CD8-positive, alpha-beta memory T cell (primary cell): ENCODE measurements around the gene ANXA6. TPM values are rescaled to one million over a fixed set of nuclear protein-coding genes. Genes with fewer than 3 reads are reported as not detected.

Experiments
- CTCF ChIA-PET: fragments of 350-600 bp; sonication (Branson Sonifier 250); formaldehyde crosslinking; loops from one replicate; lab custom pipeline; 2021; ENCODE audit warnings: antibody characterized with exemption; lab: Charles Lee
- POLR2A ChIA-PET: fragments of 350-600 bp; sonication (Branson Sonifier 250); formaldehyde crosslinking; loops from one replicate; lab custom pipeline; 2021; ENCODE audit warnings: antibody characterized with exemption; lab: Charles Lee
- DNase-seq, 5 donors: peaks; one replicate each; pipeline versions ENCODE4 v3.0.0 to v3.0.0-alpha.2; 2020 to 2022; ENCODE audit warnings: mixed read lengths in 1 of 5
- H3K27ac ChIP-seq: one replicate; pipeline ENCODE4 v1.7.0; 2013; ENCODE audit warnings: low read depth, mild to moderate bottlenecking, low read length, moderate library complexity
- H3K27me3 ChIP-seq: 2 replicates; pipeline ENCODE4 v1.7.0; 2013; ENCODE audit warnings: low read length, mild to moderate bottlenecking; ENCODE audit not compliant: insufficient read depth, poor library complexity, severe bottlenecking
- H3K36me3 ChIP-seq: 2 replicates; pipeline ENCODE4 v1.7.0; 2013; ENCODE audit warnings: mild to moderate bottlenecking, low read length, moderate library complexity; ENCODE audit not compliant: insufficient read depth
- H3K4me1 ChIP-seq: 2 replicates; pipeline ENCODE4 v1.7.0; 2013; ENCODE audit warnings: mild to moderate bottlenecking, low read length, moderate library complexity; ENCODE audit not compliant: insufficient read depth
- H3K4me3 ChIP-seq: 2 replicates; pipeline ENCODE4 v1.7.0; 2013; ENCODE audit warnings: mild to moderate bottlenecking, low read length
- H3K9me3 ChIP-seq: 2 replicates; pipeline ENCODE4 v1.7.0; 2013; ENCODE audit warnings: mild to moderate bottlenecking, low read length
- H3K27ac Mint-ChIP-seq, 8 donors: one replicate each; pipeline ENCODE4 v1.8.0; 2020 to 2021; ENCODE audit warnings: mixed read lengths in 8 of 8, mild to moderate bottlenecking in 6 of 8, inconsistent platforms in 3 of 8, moderate library complexity in 3 of 8
- H3K27me3 Mint-ChIP-seq, 2 donors: one replicate each; pipeline ENCODE4 v1.8.0; 2020 to 2021; ENCODE audit warnings: mixed read lengths in 2 of 2, mild to moderate bottlenecking in 1 of 2, moderate library complexity in 1 of 2
- H3K36me3 Mint-ChIP-seq, 3 donors: one replicate each; pipeline ENCODE4 v1.8.0; 2020 to 2021; ENCODE audit warnings: mixed read lengths in 3 of 3, inconsistent platforms in 1 of 3, mild to moderate bottlenecking in 1 of 3
- H3K4me1 Mint-ChIP-seq, 3 donors: one replicate each; pipeline ENCODE4 v1.8.0; 2020 to 2021; ENCODE audit warnings: mixed read lengths in 3 of 3, inconsistent platforms in 1 of 3, mild to moderate bottlenecking in 1 of 3
- H3K4me3 Mint-ChIP-seq, 7 donors: one replicate each; pipeline ENCODE4 v1.8.0; 2020 to 2021; ENCODE audit warnings: mixed read lengths in 7 of 7, mild to moderate bottlenecking in 6 of 7, moderate library complexity in 4 of 7, inconsistent platforms in 2 of 7
- H3K9me3 Mint-ChIP-seq, 5 donors: one replicate each; pipeline ENCODE4 v1.8.0; 2020 to 2022; ENCODE audit warnings: mixed read lengths in 5 of 5, mild to moderate bottlenecking in 3 of 5, moderate library complexity in 2 of 5, inconsistent platforms in 1 of 5
- polyA plus RNA-seq: library from polyadenylated mRNA; unstranded; fragments of 300-500 nt; fragmentation: Illumina TruSeq; gene quantifications from one replicate; pipeline ENCODE4 v1.2.3, GENCODE V29; 2021
- total RNA-seq, 2 experiments: library from RNA; stranded (reverse); gene quantifications; one replicate each; pipeline ENCODE4 v1.2.3, GENCODE V29; 2021

The ANXA6 gene
- total and polyA plus RNA-seq, 3 experiments from 2014 or later, result 351 to 459 (median 452) TPM

GRCh38 chr5:151080613-151081430 lies 76.8 kb downstream of the ANXA6 start, which contains the start of gene TNIP1:
Gene TNIP1 (minus strand): TSS chr5:151081034. CDS start chr5:151065095, 15,939 bp downstream.
- Histone ChIP-seq H3K27ac (peak within 1 kb of the TSS; percentile 97), H3K4me3 (peak within 1 kb of the TSS; percentile 93), H3K27me3 (no peaks in the 10 kb centered on the region), H3K4me1 (peaks cover 84% of the 10 kb centered on the region), H3K9me3 (no peaks in the 10 kb centered on the region), H3K36me3 (peaks cover 8% of the 10 kb centered on the region)
- Mint-ChIP-seq H3K27me3 (no peaks in the 10 kb centered on the region), H3K36me3 (peaks cover 6 to 42% (median 16%) of the 10 kb centered on the region in 3 donors), H3K4me1 (peaks cover 75 to 91% (median 86%) of the 10 kb centered on the region in 3 donors), H3K9me3 (no peaks in the 10 kb centered on the region), H3K4me3 (peak within 1 kb of the TSS; percentile 83 to 96 (median 90)), H3K27ac (peak within 1 kb of the TSS; percentile 82 to 99 (median 96))
- ChIA-PET POLR2A (interaction anchor here (1.0 to 2.1 kb wide), 7 partner anchors 9 to 143 kb away, joined by 3 to 8 read pairs (median 4); partner anchors contain the start of gene CCDC69), CTCF (interaction anchor here (1.0 to 5.0 kb wide), 6 partner anchors 9 to 45 kb away, joined by 3 to 40 read pairs (median 6); no protein-coding TSS in a partner anchor)
- DNase-seq, result peak; percentile 90 to 95 (median 93)

- peaks cover 6 to 49% (median 21%) of the 10 kb centered on the region in 3 donors for H3K36me3 Mint-ChIP-seq
- H3K9me3 ChIP-seq, result no peaks in the 10 kb centered on the region
- H3K4me3 ChIP-seq, result peak overlapping the region; percentile 93
- peak overlapping the region; percentile 82 to 99 (median 95) for H3K27ac Mint-ChIP-seq
- H3K27me3 Mint-ChIP-seq, result no peaks in the 10 kb centered on the region
- H3K27me3 ChIP-seq, result no peaks in the 10 kb centered on the region
- peak overlapping the region; percentile 81 to 95 (median 87) for H3K4me3 Mint-ChIP-seq
- ChIA-PET POLR2A (interaction anchor here (1.1 to 2.1 kb wide), 4 partner anchors 10 to 144 kb away, joined by 3 to 8 read pairs (median 4); partner anchors contain the start of gene CCDC69), CTCF (interaction anchor here (1.4 to 5.0 kb wide), 4 partner anchors 9 to 46 kb away, joined by 3 to 40 read pairs (median 8); no protein-coding TSS in a partner anchor)
- peaks cover 83% of the 10 kb centered on the region for H3K4me1 ChIP-seq
- H3K36me3 ChIP-seq, result peaks cover 8% of the 10 kb centered on the region
- peak overlapping the region; percentile 97 for H3K27ac ChIP-seq
- DNase-seq, result peak in 1 of 5 donors; percentile 8
- H3K9me3 Mint-ChIP-seq, result no peaks in the 10 kb centered on the region
- H3K4me1 Mint-ChIP-seq, result peaks cover 75 to 90% (median 86%) of the 10 kb centered on the region in 3 donors
Observed at GRCh38 chr5:151079838-151080612, 77.6 kb downstream of the ANXA6 start.

GRCh38 chr5:151078490-151079262 lies 78.9 kb downstream of the ANXA6 start:
- Mint-ChIP-seq H3K9me3 (no peaks in the 10 kb centered on the region), H3K4me1 (peaks cover 75 to 86% (median 79%) of the 10 kb centered on the region in 3 donors), H3K27ac (peak overlapping the region; percentile 82 to 99 (median 95)), H3K36me3 (peaks cover 6 to 54% (median 21%) of the 10 kb centered on the region in 3 donors), H3K4me3 (peak overlapping the region; percentile 81 to 95 (median 87)), H3K27me3 (no peaks in the 10 kb centered on the region)
- CTCF ChIA-PET, result interaction anchor here (0.7 to 5.0 kb wide), 7 partner anchors 10 to 86 kb away, joined by 3 to 40 read pairs (median 3); no protein-coding TSS in a partner anchor
- POLR2A ChIA-PET, result interaction anchor here (0.5 kb wide), 2 partner anchors 15 to 17 kb away, joined by 3 to 4 read pairs; no protein-coding TSS in a partner anchor
- DNase-seq, result peak in 4 of 5 donors; percentile 51 to 84 (median 61)
- H3K27ac ChIP-seq, result peak overlapping the region; percentile 62
- H3K36me3 ChIP-seq, result peaks cover 8% of the 10 kb centered on the region
- H3K9me3 ChIP-seq, result no peaks in the 10 kb centered on the region
- H3K4me3 ChIP-seq, result peak overlapping the region; percentile 51
- H3K4me1 ChIP-seq, result peaks cover 75% of the 10 kb centered on the region
- H3K27me3 ChIP-seq, result no peaks in the 10 kb centered on the region

GRCh38 chr5:151077967-151078366 lies 79.6 kb downstream of the ANXA6 start:
- Histone ChIP-seq H3K27ac (peak overlapping the region; percentile 13), H3K27me3 (no peaks in the 10 kb centered on the region), H3K9me3 (no peaks in the 10 kb centered on the region), H3K4me3 (peak overlapping the region; percentile 20), H3K36me3 (peaks cover 8% of the 10 kb centered on the region), H3K4me1 (peaks cover 68% of the 10 kb centered on the region)
- Mint-ChIP-seq H3K27ac (peak overlapping the region; percentile 82 to 99 (median 95)), H3K36me3 (peaks cover 6 to 59% (median 21%) of the 10 kb centered on the region in 3 donors), H3K27me3 (no peaks in the 10 kb centered on the region), H3K4me1 (peaks cover 72 to 86% (median 77%) of the 10 kb centered on the region in 3 donors), H3K9me3 (no peaks in the 10 kb centered on the region), H3K4me3 (peak overlapping the region; percentile 81 to 95 (median 87))
- ChIA-PET POLR2A (no interaction called here), CTCF (interaction anchor here (0.8 to 5.0 kb wide), 5 partner anchors 10 to 87 kb away, joined by 3 to 40 read pairs (median 3); no protein-coding TSS in a partner anchor)
- peak in 1 of 5 donors; percentile 30 for DNase-seq

GRCh38 chr5:151077419-151077818 lies 80.2 kb downstream of the ANXA6 start:
- Mint-ChIP-seq H3K4me3 (peak overlapping the region; percentile 23 to 95 (median 87)), H3K4me1 (peaks cover 71 to 85% (median 77%) of the 10 kb centered on the region in 3 donors), H3K27ac (peak overlapping the region; percentile 76 to 99 (median 91)), H3K9me3 (no peaks in the 10 kb centered on the region), H3K36me3 (peaks cover 6 to 63% (median 21%) of the 10 kb centered on the region in 3 donors), H3K27me3 (no peaks in the 10 kb centered on the region)
- Histone ChIP-seq H3K27ac (no peak overlapping the region), H3K36me3 (peaks cover 8% of the 10 kb centered on the region), H3K9me3 (no peaks in the 10 kb centered on the region), H3K27me3 (no peaks in the 10 kb centered on the region), H3K4me1 (peaks cover 62% of the 10 kb centered on the region), H3K4me3 (no peak overlapping the region)
- POLR2A ChIA-PET, result no interaction called here
- DNase-seq, result no peak
- CTCF ChIA-PET, result interaction anchor here (1.8 kb wide), 1 partner anchor 38 kb away, joined by 14 read pairs; no protein-coding TSS in a partner anchor

GRCh38 chr5:151076616-151077015 lies 81.0 kb downstream of the ANXA6 start:
- Histone ChIP-seq H3K27ac (no peak overlapping the region), H3K27me3 (no peaks in the 10 kb centered on the region), H3K9me3 (no peaks in the 10 kb centered on the region), H3K36me3 (peaks cover 8% of the 10 kb centered on the region), H3K4me1 (peaks cover 62% of the 10 kb centered on the region), H3K4me3 (no peak overlapping the region)
- no peaks in the 10 kb centered on the region for H3K9me3 Mint-ChIP-seq
- ChIA-PET POLR2A (no interaction called here), CTCF (interaction anchor here (1.3 to 1.8 kb wide), 2 partner anchors 14 to 39 kb away, joined by 3 to 14 read pairs; no protein-coding TSS in a partner anchor)
- peak overlapping the region; percentile 73 to 99 (median 86) for H3K27ac Mint-ChIP-seq
- H3K4me3 Mint-ChIP-seq, result peak overlapping the region; percentile 23 to 92 (median 83)
- no peaks in the 10 kb centered on the region for H3K27me3 Mint-ChIP-seq
- H3K4me1 Mint-ChIP-seq, result peaks cover 73 to 86% (median 77%) of the 10 kb centered on the region in 3 donors
- peaks cover 6 to 72% (median 25%) of the 10 kb centered on the region in 3 donors for H3K36me3 Mint-ChIP-seq
- DNase-seq, result no peak
